Inflammatory macrophage treated with lipopolysaccharide for 1 hour (primary cell): ENCODE data around the gene ACBD3.

Experiments used
- DNase-seq, 2 donors: peaks; one replicate each; pipeline ENCODE4 v3.0.0-alpha.2; 2020 to 2022

The ACBD3 gene

GRCh38 chr1:226199971-226200370 is 13.4 kb upstream of the ACBD3 start:
- DNase-seq = no peak

- no peak for DNase-seq
Measured at GRCh38 chr1:226195144-226195543, 8.6 kb upstream of the ACBD3 start.

GRCh38 chr1:226187380-226187779 is 839 bp upstream of the ACBD3 start:
- DNase-seq = no peak

- DNase-seq = no peak
Measured at GRCh38 chr1:226187019-226187322, 430 bp upstream of the ACBD3 start.

GRCh38 chr1:226185141-226186036 is 1.2 kb downstream of the ACBD3 start:
- DNase-seq = peak; percentile 66 to 86

GRCh38 chr1:226181996-226182714 is 4.4 kb downstream of the ACBD3 start:
- DNase-seq = peak; percentile 83 to 88

- peak in 1 of 2 donors; percentile 21 for DNase-seq
Measured at GRCh38 chr1:226176870-226177269, 9.7 kb downstream of the ACBD3 start.

- DNase-seq = no peak
Measured at GRCh38 chr1:226172589-226172988, 14.0 kb downstream of the ACBD3 start.

- no peak for DNase-seq
Measured at GRCh38 chr1:226166341-226166740, 20.2 kb downstream of the ACBD3 start.

GRCh38 chr1:226164154-226164553 is 22.4 kb downstream of the ACBD3 start:
- DNase-seq = no peak

GRCh38 chr1:226162898-226163297 is 23.6 kb downstream of the ACBD3 start:
- no peak for DNase-seq

GRCh38 chr1:226158983-226159382 is 27.6 kb downstream of the ACBD3 start:
- no peak for DNase-seq

- no peak for DNase-seq
Measured at GRCh38 chr1:226158457-226158856, 28.1 kb downstream of the ACBD3 start.

GRCh38 chr1:226157761-226158316 is 28.7 kb downstream of the ACBD3 start:
- no peak for DNase-seq

GRCh38 chr1:226154593-226154992 is 31.9 kb downstream of the ACBD3 start:
- no peak for DNase-seq

GRCh38 chr1:226149806-226150205 is 36.7 kb downstream of the ACBD3 start:
- no peak for DNase-seq

- DNase-seq = no peak
Measured at GRCh38 chr1:226148121-226148648, 38.4 kb downstream of the ACBD3 start.

GRCh38 chr1:226144045-226144444 is 42.5 kb downstream of the ACBD3 start:
- DNase-seq = no peak

- DNase-seq = no peak
Measured at GRCh38 chr1:226135709-226136108, 50.8 kb downstream of the ACBD3 start.

- no peak for DNase-seq
Measured at GRCh38 chr1:226135059-226135651, 51.4 kb downstream of the ACBD3 start.

GRCh38 chr1:226134170-226135058 is 52.1 kb downstream of the ACBD3 start:
- no peak for DNase-seq

GRCh38 chr1:226133504-226134123 is 52.9 kb downstream of the ACBD3 start:
- DNase-seq = no peak
